Upper lobe of left lung (tissue), 4 donors: ENCODE data around the gene PLEKHA5.

Source experiments
- EP300 ChIP-seq, 4 donors: sonication (generic); formaldehyde crosslinking; IDR thresholded peaks; one replicate each; pipeline ENCODE4 v1.5.1; 2017; ENCODE audit warnings: antibody characterized with exemption in 4 of 4, control low read depth in 2 of 4
- POLR2A ChIP-seq, 4 donors: fragments of 450-650 bp; IDR thresholded peaks; one replicate each; pipeline ENCODE4 v1.5.1; 2016 to 2017; ENCODE audit warnings: antibody characterized with exemption in 4 of 4, mild to moderate bottlenecking in 2 of 4
- POLR2AphosphoS5 ChIP-seq, 2 donors: sonication (generic); formaldehyde crosslinking; IDR thresholded peaks; one replicate each; pipeline ENCODE4 v1.5.1; 2017; ENCODE audit warnings: antibody characterized with exemption in 2 of 2
- TF ChIP-seq, protein P1 (sequence below), 6 experiments: fragments of 450-650 bp in 4 of 6; fragments of 200-600 bp in 2 of 6; sonication (generic) in 2 of 6; IDR thresholded peaks; one replicate each; pipeline ENCODE4 v1.5.1; 2016 to 2019; ENCODE audit warnings: antibody characterized with exemption in 6 of 6

GRCh38 chr12:19148860-19149259 lies 19.3 kb downstream of the PLEKHA5 start:
- no peak for TF ChIP-seq POLR2A (IDR thresholded peaks at IDR 0.05)
- no peak for TF ChIP-seq EP300 (IDR thresholded peaks at IDR 0.05)
- TF ChIP-seq, protein P1, sequence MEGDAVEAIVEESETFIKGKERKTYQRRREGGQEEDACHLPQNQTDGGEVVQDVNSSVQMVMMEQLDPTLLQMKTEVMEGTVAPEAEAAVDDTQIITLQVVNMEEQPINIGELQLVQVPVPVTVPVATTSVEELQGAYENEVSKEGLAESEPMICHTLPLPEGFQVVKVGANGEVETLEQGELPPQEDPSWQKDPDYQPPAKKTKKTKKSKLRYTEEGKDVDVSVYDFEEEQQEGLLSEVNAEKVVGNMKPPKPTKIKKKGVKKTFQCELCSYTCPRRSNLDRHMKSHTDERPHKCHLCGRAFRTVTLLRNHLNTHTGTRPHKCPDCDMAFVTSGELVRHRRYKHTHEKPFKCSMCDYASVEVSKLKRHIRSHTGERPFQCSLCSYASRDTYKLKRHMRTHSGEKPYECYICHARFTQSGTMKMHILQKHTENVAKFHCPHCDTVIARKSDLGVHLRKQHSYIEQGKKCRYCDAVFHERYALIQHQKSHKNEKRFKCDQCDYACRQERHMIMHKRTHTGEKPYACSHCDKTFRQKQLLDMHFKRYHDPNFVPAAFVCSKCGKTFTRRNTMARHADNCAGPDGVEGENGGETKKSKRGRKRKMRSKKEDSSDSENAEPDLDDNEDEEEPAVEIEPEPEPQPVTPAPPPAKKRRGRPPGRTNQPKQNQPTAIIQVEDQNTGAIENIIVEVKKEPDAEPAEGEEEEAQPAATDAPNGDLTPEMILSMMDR (IDR thresholded peaks at IDR 0.05): no peak
- no peak for TF ChIP-seq POLR2AphosphoS5 (IDR thresholded peaks at IDR 0.05)
